HK-2 (cell line): ENCODE results near the gene TRAPPC5.

Source experiments
- DNase-seq: peaks from one replicate; pipeline ENCODE4 v3.0.0-alpha.2; 2018; ENCODE audit not compliant: unreplicated experiment

The TRAPPC5 gene

GRCh38 chr19:7645656-7646425, 34.8 kb upstream of the TRAPPC5 start:
- no peak for DNase-seq

- no peak for DNase-seq
Observed at GRCh38 chr19:7646426-7646700, 34.3 kb upstream of the TRAPPC5 start.

DNA sequence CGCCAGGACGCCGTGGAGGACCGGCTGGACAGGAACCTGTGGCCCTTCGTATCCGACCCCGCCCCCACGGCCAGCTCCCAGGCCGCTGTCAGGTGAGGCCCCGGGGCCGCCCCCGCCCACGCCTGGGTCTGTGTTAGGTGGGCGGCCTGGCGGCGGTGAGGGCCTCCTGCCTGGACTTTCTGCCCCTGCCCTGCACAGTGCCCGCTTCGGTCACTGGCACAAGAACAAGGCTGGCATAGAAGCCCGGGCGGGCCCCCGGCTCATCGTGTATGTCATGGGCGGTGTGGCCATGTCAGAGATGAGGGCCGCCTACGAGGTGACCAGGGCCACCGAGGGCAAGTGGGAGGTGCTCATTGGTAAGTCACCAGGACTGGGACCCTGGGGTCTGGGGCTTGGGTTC, 33.5 kb upstream of the TRAPPC5 start:
- no peak for DNase-seq

- no peak for DNase-seq
Observed at GRCh38 chr19:7648265-7649014, 32.2 kb upstream of the TRAPPC5 start.

- DNase-seq = no peak
Observed at GRCh38 chr19:7650148-7650547, 30.5 kb upstream of the TRAPPC5 start.

GRCh38 chr19:7652061-7652641, 28.5 kb upstream of the TRAPPC5 start:
- peak; percentile 86 for DNase-seq

- DNase-seq = no peak
Observed at GRCh38 chr19:7654401-7654800, 26.2 kb upstream of the TRAPPC5 start.

DNA sequence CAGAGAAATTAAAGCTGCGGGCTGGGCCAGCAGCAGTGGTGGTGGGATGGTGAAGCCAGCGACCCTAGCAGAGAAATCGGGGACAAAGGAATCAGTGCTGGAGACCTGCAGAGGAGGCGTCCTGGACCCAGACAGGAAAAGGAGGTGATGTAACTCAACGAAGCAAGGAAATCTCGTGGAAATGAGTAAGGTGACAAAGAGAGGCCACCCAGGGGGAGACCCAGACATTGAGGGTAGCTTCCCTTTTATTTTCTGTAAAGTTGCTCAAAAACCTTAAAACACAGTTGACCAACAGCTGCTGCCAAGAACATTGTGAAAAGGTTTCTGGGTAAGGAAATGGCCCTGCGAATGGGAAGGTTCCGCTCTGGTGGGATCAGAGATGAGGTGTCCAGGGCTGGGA, 25.1 kb upstream of the TRAPPC5 start:
- no peak for DNase-seq

- no peak for DNase-seq
Observed at GRCh38 chr19:7657131-7657751, 23.4 kb upstream of the TRAPPC5 start.

GRCh38 chr19:7658219-7658686, 22.4 kb upstream of the TRAPPC5 start:
- no peak for DNase-seq

DNA sequence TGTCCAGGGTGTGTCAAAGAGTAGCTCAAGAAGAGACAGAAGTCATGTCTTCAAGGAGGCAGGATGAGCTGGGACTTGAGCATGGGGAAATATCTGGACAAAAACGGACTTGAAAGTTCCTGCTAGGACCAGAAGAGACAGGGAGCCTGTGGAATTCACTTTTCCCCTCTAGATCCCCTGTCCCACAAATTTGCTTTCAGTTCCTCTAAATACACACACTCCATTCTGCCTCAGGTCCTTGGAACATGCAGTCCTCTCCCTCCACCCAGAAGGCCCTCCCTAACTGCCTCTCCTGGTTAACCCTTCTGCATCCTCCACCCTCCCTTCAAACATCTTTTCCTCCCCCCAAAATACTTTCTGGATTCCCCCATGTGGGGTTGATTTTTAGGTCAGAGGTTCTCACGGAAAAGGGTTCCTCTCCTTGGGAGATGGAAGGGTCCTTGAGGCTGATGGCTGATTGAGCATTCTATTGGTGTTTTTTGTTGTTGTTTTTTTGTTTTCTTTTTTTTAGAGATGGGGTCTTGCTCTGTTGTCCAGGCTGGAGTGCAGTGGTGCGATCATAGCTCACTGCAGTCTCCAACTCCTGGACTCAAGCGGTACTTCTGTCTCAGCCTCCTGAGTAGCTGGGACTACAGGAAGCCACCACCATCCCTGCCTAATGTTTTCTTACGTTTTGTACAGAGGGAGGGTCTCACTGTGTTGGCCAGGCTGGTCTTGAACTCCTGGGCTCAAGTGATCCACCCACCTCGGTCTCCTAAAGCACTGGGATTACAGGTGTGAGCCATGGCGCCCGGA, 18.7 kb upstream of the TRAPPC5 start:
- DNase-seq = no peak

- DNase-seq = no peak
Observed at GRCh38 chr19:7662657-7663056, 18.0 kb upstream of the TRAPPC5 start.

- no peak for DNase-seq
Observed at GRCh38 chr19:7663706-7664105, 16.9 kb upstream of the TRAPPC5 start.

DNA sequence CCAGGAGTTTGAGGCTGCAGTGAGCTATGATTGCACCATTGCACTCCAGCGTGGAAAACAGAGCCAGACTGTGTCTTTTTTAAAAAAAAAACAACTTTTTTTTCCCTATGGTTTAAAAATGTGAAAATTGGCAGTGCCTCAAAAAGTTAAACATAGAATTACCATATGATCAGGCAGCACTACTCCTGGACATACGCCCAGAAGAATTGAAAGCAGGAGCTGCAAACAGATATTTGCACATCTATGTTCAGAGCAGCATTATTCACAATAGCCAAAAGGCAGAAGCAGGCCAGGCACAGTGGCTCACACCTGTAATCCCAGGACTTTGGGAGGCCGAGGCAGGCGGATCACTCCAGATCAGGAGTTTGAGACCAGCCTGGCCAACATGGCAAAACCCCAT, 15.6 kb upstream of the TRAPPC5 start:
- DNase-seq = no peak

DNA sequence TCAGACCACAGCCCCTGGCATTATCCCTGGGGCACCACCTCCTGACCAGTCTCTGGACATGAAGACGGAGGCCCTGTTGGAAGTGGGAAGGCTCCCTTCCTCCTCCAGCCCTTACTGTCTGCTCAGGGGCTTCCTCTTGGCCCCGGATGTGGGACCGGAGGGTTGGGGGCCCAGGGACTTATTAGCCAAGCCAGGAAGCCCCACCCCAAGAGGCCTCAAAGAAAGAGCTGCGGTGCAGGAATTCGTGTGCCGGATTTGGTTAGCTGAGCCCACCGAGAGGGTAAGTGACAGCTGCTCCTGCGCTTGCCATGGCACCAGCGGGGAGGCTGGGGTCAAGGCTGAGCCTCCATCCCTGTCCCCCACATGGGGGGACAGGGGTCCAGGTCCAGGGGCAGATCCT, 11.8 kb upstream of the TRAPPC5 start, which contains the start of gene RETN:
Gene RETN (plus strand): TSS at position 208 of the 400 bp plus-strand sequence. CDS start 278 bp downstream, outside the sequence.
- no peak for DNase-seq

GRCh38 chr19:7669641-7670040, 11.0 kb upstream of the TRAPPC5 start:
- DNase-seq = no peak

DNA sequence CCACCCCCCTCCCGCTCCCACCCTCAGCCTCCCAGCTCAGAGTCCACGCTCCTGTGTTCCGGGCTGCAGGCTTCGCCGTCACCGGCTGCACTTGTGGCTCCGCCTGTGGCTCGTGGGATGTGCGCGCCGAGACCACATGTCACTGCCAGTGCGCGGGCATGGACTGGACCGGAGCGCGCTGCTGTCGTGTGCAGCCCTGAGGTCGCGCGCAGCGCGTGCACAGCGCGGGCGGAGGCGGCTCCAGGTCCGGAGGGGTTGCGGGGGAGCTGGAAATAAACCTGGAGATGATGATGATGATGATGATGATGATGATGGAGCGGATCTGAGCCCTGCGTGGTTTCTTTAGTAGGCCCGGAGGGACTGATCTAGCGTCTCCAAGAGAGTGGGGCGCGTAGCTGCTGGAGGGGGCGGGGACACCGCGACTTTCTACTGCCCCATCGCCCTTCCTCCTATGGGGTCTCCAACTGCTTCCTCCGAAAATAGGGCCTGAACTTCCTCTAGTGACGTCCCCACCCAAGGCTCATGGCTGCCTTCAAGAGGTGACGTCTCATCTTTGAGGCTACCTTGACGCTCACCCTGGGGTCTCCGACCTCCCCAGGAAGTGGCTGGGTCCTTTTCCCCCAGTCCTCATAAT, 10.4 kb upstream of the TRAPPC5 start:
- no peak for DNase-seq

DNA sequence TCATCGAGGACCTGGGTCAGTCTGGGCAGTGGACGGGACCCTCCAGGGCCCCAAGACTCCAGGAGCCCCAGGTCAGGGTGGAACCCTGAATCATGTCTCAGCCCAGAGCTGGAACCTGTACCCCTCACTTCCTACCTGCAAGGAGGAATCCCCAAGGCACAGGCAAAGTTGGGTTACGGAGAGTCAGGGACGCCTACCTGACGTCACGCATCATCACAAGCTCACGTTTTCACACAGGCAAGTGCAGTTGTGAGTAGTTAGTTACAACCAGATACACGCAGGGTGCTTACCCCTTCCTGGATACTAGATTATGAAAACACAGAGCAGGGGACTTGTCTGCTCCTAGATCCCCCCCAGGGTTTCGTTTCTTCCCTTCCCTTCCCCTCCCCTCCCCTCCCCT, 9.8 kb upstream of the TRAPPC5 start:
- DNase-seq = no peak

DNA sequence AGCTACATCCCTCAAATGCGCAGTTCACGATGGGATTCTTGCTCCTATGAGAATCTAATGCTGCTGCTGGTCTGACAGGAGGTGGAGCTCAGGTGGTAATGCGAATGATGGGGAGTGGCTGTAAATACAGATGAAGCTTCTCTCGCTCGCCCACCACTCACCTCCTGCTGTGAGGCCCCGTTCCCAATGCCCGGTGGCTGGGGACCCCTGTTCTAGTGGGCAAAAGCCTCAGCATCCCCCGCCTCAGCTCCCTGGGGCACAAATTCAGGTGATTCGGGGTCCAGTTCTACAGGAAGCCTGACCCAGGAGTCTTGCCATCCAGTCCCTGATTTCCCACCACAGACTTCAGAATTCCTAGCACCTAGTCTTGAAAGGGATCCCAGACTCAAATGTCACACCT, 8.1 kb upstream of the TRAPPC5 start:
- no peak for DNase-seq

GRCh38 chr19:7674010-7675005, 6.3 kb upstream of the TRAPPC5 start:
- DNase-seq = peak; percentile 35
